G401 (cell line): ENCODE measurements around the gene TNFRSF13B. TPM values are rescaled to one million over a fixed set of nuclear protein-coding genes. Genes with fewer than 3 reads are reported as not detected.
"Not testable (repeated sequence)": the region's sequence is repeated elsewhere in the genome, so short reads cannot be mapped to it uniquely, and the experiment has no call there.

Experiments
- DNase-seq: peaks from one replicate; pipeline ENCODE4 v3.0.0-alpha.2; 2015; ENCODE audit warnings: low spot score
- in situ Hi-C: cut with HindIII; loops from 2 replicates; pipeline ENCODE4 v1.10.0; 2016; ENCODE audit warnings: low sequenced_read_pairs, mixed read lengths
- total RNA-seq: library from RNA; depleted of rRNA; stranded (reverse); fragments of >200 nt; shearing (Covaris generic); gene quantifications from 2 replicates; pipeline ENCODE4 v1.2.3, GENCODE V29; 2014

TNFRSF13B gene
- total RNA-seq, 1 experiment from 2014 or later: not detected

DNA sequence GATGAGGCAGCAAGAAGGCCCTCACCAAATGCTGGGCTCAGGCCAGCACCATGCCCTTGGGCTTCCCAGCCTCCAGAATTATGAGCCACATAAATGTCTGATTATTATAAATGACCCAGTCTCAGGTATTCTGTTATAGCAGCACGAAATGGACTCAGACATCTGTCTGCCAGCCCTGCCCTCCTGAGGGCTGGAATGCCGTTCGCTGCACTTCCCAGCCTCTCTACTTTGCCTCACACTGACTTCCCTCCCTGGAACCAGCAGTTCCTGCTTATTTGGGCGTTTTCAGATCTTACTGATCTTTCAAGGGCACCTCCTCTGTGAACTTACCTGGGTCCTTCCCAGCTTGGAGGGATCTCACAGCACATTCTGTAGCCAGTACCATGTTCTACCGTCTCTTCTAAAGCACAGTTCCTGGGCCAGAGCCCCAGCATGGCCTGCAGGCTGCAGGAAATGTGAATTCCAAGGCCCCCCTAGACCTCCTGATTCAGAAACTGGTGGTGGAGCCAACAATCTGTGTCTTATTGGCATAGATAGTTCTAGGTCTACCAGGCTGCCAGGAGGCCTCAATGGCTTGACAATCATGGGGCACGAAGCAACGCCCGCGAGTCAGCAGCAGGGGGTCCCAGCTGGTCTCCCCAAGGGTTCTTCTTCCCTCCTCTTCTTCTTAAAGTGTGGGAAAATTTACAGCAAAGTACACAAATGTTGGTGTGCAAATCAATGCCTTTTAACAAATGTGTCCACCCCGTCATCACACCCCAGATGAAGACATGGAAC, 36.9 kb upstream of the TNFRSF13B start:
- in situ Hi-C loops, DNase-seq: not testable (repeated sequence)

DNA sequence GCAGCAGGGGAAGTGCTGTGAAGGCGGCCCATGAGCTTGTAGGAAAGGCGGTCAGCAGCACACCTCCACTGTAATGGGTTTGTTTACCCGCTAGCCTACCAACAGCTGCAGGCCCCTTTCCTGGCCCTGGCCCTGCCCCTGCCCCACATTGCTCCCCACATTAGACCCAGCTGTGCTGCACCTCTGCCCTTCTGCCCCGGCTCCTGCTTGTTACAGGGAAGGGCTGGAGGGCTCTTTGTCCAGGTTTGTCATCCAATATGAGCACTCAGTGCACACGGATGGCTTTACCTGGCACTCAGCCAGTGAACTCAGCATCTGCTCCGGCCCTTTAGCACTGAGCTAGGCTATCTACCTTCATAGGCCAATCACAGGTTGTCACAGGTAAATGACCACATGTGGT, 36.0 kb upstream of the TNFRSF13B start:
- in situ Hi-C loops: not testable (repeated sequence)

DNA sequence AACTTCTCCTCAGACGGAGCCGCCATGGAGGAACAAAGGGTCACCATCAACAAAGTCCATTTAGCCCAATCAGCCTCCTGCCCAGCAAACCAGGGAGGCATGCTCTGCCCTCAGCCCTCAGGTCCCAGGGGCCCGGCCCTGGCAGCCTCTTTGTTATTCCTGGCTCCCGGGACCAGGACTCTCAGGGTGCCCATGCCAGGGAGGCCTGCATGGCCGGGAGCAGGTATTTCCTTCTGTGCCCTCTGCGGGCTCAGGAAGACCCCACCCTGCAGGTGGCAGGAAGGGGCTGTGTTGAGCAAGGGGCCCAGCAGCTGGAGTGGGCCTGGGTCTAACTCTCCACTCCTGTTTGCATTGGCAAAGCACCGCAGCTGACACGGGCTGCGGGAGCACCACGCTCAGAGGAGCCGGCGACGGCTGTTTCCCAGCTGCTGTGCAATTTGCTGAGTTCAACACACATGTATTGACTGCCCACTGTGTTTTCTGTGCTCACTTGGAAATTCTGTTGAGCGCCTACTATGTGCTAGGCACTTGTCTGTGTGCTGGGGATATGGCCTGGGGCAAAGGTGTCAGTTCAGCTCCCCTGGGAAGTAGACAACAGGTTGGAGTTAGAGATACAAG, 33.2 kb upstream of the TNFRSF13B start:
- in situ Hi-C loops, DNase-seq: not testable (repeated sequence)

More for the DNA sequence above, 36.0 kb upstream of the TNFRSF13B start:
- DNase-seq: not testable (repeated sequence)

DNA sequence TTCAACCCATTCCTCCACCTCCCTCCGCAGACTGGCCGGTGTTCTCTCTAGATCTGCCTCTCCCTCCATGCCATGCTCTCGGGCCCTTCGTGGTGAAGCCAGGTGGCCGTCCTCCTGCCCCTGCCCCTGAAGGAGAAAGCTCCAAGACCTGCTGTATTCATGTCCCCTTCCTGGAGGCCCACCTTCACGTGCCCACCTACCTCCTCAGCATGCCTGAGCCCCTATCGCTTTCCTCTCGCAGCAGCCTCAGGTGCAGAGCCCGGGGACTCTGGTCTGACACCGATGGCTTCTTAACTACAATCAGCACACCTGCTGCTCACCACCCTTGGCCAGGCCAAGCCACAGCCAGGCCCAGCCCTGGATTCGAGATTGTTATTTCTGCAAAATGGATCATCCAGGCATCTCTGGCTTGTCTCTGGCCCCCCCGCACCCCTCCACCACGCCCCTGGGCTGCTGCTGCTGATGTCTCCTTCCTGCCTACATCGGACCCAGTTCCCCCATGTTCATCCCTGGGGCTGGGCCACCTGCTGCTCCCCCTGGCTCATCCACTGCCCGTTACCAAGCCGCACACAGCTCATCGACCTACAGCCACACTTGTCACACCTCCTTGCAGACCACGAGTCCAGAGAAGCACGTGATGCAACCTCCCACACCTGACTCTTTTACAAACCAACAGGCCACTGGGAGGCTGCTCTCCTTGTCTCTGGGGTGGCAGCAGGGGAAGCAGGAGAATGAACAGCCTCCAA, 32.5 kb upstream of the TNFRSF13B start:
- no peak for DNase-seq
- in situ Hi-C loops: no loop called here

DNA sequence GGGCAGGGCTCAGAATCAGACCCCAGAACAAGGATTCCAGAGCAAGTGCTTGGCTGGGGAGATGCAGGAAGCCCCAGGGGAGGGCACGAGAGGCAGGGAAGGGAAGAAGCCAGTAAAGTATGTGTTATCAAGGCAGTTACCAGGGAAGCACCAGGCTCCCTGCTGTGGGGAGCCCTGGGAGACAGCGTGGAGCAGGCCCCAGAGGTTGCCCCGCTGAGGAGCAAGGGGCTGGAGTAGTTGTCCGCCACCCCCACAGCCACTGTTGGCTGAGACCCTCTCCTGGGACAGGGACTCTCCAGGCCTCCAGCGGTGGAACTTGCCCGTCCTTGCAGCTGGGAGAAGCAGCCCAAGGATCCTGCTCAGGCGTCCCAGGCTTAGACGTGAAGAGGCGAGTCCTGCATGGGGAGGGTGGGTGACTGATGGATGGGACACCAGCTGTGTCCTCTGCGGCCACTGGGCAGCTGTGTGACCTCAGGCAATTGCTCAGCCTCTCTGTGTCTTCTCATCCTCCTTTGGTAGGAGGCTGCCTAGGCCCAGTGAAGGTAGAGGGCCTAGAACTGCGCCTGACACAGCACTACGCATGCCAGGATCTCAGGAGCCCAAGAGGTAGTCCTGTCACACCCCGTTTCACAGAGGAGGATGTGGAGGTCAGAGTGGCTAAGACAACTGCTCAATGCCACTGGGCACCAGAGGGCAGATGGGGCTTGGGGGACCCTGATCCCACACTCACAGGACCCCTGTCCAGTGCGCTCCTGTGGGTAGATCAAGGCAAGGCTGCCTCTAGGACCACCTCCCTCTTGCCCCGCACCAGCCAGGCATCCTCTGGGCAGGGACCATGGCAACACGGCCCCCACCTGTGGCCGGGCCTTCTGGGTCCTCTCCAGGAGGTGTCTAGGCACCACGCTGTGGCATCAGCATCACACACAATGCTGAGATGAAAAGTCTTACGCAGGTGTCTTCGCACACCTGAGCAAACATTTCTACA, 31.1 kb upstream of the TNFRSF13B start:
- in situ Hi-C loops, DNase-seq: not testable (repeated sequence)

DNA sequence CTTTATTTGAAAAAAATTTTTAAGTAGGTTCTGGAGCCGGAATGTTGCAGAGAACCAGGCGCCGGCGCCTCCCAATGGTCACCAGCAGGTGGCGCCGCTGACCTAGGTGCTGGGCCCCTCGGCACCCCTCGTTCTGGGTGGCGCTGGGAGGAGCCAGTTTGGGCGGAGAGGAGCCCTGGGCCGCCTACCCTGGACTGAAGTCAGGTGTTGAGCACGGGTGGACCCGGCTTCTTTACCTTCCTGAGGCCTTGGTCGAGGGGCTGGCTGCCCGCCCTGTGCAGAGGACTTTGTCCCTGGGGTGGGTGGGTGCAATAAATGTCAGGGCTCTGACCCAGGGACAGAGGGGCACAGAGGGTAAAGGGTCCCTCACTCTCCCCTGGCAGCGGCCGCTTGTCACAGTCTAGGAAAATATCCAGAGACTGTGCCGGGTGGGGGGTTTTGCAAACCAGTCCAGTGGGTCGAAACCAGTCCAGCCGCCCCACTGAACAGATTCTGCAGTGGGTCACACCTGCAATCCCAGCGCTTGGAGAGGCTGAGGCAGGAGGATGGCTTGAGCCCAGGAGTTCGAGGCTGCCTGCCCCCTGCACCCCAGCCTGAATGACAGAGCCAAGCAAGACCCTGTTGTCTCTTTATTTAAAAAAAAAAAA, 30.1 kb upstream of the TNFRSF13B start:
- DNase-seq: peak; percentile 75
- in situ Hi-C loops: no loop called here

DNA sequence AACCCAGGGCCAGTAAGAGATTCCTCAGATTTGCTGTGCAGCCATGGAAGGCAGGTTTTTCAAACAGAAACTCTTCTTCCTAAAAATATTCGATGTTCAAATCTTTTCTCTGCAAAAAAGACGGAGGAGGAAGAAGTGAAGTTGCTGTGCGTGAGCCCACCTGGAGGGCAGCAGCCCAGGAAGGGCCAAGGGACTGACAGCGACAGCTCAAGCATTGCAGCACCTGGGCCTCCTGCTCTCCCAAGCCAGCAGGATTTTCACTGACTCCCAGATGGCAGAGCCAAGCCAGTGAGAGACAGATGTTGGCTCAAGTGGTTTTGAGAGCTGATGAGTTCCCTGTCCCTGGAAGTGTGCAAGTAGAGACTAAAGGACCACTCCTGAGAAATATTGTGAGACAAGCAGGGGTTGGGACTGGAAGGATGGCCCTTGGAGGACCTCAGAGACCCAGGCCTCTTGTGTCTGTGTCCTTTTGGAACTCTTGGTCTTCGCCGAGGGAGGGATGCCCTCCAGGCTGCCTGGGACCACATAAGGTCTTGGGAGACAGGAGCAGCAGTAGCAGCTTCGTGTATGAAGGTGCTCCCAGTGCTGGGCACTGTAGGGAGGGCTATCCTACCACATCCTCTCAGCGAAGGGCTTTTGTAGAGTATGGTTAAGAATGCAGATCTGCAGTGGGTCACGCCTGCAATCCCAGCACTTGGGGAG, 29.3 kb upstream of the TNFRSF13B start:
- no peak for DNase-seq
- in situ Hi-C loops: no loop called here

DNA sequence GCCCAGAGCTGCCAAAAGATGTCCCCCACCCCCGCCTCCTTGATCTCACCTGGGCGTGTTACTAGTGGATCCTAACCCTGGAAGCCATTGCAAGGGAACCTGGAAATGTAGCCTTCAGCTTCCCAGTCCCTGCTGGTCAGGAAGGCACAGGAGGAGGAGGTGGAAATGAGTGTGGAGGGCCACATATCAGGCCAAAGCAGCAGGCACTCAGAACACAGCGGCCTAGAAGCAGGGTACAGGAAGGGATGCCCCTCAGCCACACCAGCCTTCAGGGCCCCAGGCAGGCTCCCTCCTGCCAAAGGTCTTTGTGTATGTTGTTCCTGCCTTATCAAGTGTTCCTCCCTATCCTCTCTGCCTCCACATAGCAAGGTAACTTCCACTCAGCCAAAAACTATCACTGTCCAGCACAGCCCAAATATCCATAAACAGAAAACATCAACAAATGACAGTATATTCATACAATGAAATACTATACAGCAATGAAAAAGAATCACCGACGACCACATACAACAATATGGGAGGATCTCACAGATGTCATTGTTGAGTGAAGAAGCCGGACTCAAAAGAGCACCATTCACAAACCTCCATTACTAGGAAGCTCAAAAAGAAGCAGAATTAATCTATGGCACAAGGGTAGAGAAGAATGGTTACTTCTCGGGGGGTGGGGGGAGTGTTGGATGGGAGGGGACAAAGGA, 28.2 kb upstream of the TNFRSF13B start:
- no peak for DNase-seq
- in situ Hi-C loops: no loop called here

DNA sequence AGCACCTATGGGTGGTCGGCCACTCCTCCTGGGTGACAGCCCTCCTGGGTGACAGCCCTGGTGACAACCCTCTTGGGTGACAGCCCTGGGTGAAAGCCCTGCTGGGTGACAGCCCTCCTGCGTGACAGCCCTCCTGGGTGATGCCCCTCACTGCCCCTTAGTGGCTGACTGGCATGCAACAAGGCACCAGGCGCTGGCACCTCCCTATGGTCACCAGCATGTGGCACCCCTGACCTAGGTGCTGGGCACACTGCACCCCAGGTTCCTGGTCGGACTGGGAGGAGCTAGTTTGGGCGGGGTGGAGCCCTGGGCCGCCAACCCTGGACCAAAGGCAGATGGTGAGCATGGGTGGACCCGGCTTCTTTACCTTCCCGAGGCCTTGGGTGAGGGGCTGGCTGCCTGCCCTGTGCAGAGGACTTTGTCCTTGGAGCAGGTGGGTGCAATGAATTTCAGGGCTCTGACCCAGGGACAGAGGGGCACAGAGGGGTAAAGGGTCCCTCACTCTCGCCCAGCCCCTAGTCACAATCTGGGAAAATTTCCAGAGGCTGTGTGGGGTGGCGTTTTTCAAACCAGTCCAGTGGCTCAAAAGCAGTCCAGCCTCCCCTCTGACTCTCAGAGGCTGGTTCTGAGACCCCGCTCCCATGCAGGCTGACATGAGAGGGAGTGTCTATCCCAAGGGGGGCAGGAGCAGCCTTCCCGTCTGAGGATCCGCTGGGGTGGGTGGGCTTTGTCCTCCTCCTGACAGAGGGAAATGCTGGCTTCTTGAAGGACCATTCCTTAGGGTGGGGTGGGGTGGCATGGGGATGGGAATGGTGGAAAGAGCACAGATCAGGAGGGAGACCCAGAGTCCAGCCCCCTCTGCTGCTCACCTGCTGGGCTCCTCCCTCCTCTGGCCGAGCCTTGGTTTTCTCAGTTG, 25.9 kb upstream of the TNFRSF13B start:
- in situ Hi-C loops: no loop called here
- DNase-seq: no peak

DNA sequence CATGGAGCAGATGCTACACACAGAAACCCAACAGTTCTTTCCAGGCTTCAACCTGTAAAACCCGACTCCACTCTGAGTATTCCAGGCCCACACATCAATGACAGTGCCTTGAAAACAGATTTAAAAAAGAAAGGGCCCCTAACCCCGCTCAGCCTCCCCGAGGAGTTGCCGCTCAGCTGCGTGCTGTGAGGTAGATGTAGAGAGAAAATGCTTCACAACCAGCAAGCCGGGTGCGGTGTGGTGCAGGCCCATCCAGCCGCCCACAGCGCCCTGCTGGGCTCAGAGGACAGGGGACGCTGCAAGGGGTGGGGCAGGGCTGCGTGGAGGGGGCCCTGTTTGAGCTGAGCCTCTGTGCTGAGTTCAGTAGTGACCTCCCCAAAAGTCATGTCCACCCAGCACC, 24.8 kb upstream of the TNFRSF13B start:
- in situ Hi-C loops, DNase-seq: not testable (repeated sequence)

DNA sequence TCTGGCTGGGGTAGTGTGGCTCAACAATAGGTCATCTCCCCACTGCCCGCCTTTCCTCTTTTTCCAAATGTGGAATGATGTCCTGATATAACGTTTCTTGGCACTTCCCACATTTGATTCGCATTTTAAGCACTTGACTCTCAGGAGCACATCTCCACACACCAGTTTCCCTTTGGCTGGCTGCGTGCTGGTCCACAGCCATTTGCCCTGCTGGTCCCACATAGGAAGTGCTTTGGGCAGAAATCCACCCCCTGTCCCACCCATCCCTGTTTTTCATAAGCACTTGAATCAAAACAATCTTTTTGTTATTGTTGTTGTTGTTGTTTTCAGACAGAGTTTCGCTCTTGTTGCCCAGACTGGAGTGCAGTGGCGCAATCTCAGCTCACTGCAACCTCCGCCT, 24.0 kb upstream of the TNFRSF13B start:
- in situ Hi-C loops: no loop called here
- DNase-seq: no peak

DNA sequence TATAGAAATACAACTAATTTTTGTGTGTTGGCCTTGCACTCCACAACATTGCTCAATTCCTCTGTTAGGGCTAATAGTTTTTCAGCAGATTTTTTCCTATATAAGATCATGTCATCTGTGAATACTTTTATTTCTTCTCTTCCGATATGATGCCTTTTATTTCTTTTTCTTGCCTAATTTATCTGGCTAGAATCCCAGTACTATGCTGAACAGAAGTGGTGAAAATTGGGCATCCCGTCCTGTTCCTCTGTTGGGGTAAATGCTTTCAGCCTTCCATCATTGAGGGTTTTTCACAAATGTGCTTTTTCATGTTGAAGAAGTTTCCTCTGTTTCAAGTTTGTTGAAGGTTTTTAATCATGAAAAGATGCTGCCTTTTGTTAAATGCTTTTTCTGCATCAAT, 22.7 kb upstream of the TNFRSF13B start:
- no peak for DNase-seq
- in situ Hi-C loops: no loop called here

DNA sequence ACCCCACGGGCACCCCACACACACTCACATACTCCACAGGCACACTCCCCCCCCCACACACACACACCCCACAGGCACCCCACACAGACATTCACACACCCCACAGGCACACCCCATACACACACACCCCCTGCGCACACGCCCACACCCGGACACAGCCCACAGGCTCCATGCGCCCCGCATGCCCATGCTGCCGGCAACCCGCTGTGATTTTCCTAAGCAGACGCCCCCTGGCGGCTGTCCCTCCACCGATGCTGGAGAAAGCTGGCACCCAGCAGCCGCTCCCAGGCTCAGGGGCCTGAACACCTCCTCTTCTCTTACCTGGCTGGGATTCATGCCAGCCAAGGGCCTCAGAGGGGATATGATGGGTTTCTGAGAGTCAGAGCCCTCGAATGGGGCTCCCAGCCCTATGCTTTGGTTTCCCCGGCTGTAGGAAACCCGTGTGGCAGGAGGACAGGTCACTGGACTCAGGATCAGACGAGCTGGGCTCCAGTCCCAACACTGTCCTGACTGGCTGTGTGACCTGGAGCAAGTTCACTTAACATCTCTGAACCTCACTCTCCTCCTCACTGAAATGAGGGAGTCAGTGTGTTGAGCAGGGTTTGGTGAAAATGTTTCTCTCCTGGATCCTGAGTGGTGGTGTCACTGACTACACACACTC, 19.6 kb upstream of the TNFRSF13B start:
- peak; percentile 59 for DNase-seq
- in situ Hi-C loops: no loop called here

DNA sequence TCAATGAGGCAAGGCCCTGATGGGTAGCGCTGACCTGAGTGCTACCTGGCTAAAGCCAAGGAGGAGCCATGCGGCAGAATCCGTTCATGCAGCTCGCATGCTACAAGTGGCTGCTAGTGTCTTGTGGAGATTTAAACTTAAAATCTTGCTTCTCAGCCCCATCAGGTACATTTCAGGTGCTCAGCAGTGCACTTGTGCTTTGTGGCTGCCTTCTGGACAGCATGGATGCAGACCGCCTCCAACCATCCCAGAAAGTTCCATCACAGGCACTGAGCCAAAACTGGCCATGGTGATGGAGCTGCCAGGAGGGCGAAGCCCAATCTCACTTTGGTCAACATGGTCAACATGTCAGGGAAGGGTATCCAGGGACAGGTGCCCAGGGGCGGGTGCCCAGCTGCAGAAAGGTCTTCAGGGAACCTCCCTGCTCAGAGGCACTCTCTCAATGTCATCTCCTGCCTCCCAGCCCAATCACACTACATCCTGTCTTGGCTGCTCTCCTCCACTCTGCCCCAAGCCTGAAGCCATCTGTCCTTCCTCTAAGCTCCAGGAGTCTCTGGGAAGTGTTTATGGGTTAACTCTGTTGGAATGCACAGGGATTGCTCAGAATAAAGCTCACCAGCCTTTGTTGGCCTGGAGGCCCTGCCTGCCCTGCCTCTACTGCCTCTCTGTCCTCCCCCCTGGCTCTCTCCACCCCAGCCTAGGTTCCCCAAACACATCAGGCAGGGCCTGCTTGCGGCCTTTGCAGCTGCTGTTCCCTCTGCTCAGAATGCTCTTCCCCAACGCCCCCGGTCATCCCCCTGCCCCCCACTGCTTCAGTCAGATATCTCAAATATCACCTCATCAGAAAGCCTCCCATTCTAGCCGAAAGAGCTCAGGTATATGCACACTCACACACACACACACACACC, 18.3 kb upstream of the TNFRSF13B start:
- in situ Hi-C loops: no loop called here
- peak; percentile 69 for DNase-seq
